SU-DHL-6 (cell line): ENCODE results near the gene RAX2.

Source experiments
- H2AFZ ChIP-seq: fragments of 200-600 bp; sonication (generic); 2 replicates; pipeline ENCODE4 v1.6.1; 2014; ENCODE audit warnings: low read depth, mild to moderate bottlenecking, moderate library complexity, mixed read lengths, antibody characterized with exemption, low read length; ENCODE audit not compliant: severe bottlenecking
- H3F3A ChIP-seq: fragments of 200-600 bp; shearing (Covaris generic); 2 replicates; pipeline ENCODE4 v1.6.0; 2016; ENCODE audit warnings: antibody characterized with exemption, mild to moderate bottlenecking; ENCODE audit not compliant: insufficient read depth
- H3K27ac ChIP-seq: fragments of 200-600 bp; sonication (generic); 2 replicates; pipeline ENCODE4 v1.5.1; 2016; ENCODE audit warnings: low read depth, mild to moderate bottlenecking, low read length, moderate library complexity, mixed read lengths
- H3K27me3 ChIP-seq: fragments of 200-600 bp; sonication (generic), shearing (Covaris generic); 2 replicates; pipeline ENCODE4 v1.6.0; 2014; ENCODE audit warnings: mild to moderate bottlenecking, low read length
- H3K36me3 ChIP-seq: fragments of 200-600 bp; sonication (generic); 2 replicates; pipeline ENCODE4 v1.6.1; 2014; ENCODE audit warnings: mild to moderate bottlenecking, low read length, mixed read lengths
- H3K4me2 ChIP-seq: fragments of 300-600, 200-600 bp; shearing (Covaris generic), sonication (generic); 2 replicates; pipeline ENCODE4 v1.6.0; 2014; ENCODE audit warnings: low read length, low read depth, mild to moderate bottlenecking; ENCODE audit not compliant: poor library complexity, severe bottlenecking
- H3K4me3 ChIP-seq: fragments of 200-600 bp; sonication (generic); 2 replicates; pipeline ENCODE4 v1.5.1; 2014; ENCODE audit warnings: antibody characterized with exemption, low read length, mild to moderate bottlenecking, mixed read lengths; ENCODE audit not compliant: insufficient read depth, poor library complexity, severe bottlenecking
- H3K79me2 ChIP-seq: fragments of 200-600 bp; sonication (generic); 2 replicates; pipeline ENCODE4 v1.6.1; 2014; ENCODE audit warnings: mild to moderate bottlenecking, low read length, moderate library complexity; ENCODE audit not compliant: insufficient read depth
- H3K9ac ChIP-seq: fragments of 200-600 bp; sonication (generic); 2 replicates; pipeline ENCODE4 v1.7.0; 2014; ENCODE audit warnings: mild to moderate bottlenecking, low read length
- H3K9me2 ChIP-seq: fragments of 200-600 bp; sonication (generic); replicated peaks from 2 replicates; pipeline ENCODE4 v1.6.1; 2014; ENCODE audit warnings: low read length; ENCODE audit not compliant: insufficient read depth
- H3K9me3 ChIP-seq: fragments of 200-600 bp; sonication (generic); 2 replicates; pipeline ENCODE4 v1.6.1; 2014; ENCODE audit warnings: low read length, mixed read lengths; ENCODE audit not compliant: insufficient read depth
- H4K20me1 ChIP-seq: fragments of 200-600 bp; sonication (generic); 2 replicates; pipeline ENCODE4 v1.6.1; 2014; ENCODE audit warnings: low read depth, mild to moderate bottlenecking, antibody characterized with exemption, low read length, moderate library complexity, mixed read lengths
- CTCF ChIP-seq: fragments of 200-600 bp; sonication (generic); IDR thresholded peaks from one replicate; pipeline ENCODE4 v1.5.1; 2017; ENCODE audit warnings: antibody characterized with exemption, mild to moderate bottlenecking, low read length, moderate library complexity; ENCODE audit not compliant: insufficient read depth, poor library complexity, severe bottlenecking
- EZH2phosphoT487 ChIP-seq: fragments of 200-600 bp; sonication (generic), shearing (Covaris generic); conservative IDR thresholded peaks from 2 replicates; pipeline ENCODE4 v1.6.1; 2018; ENCODE audit warnings: mild to moderate bottlenecking, antibody characterized with exemption, low read length, moderate library complexity, mixed read lengths

Gene RAX2

GRCh38 chr19:3785451-3785937 is 13.5 kb upstream of the RAX2 start:
- H3K79me2 ChIP-seq = no peaks in the 10 kb centered on the region
- H3K36me3 ChIP-seq = no peaks in the 10 kb centered on the region
- H3K9me3 ChIP-seq = peaks cover 11% of the 10 kb centered on the region; the same call in 1 of the 2 replicates
- H2AFZ ChIP-seq = no peak overlapping the region
- H4K20me1 ChIP-seq = no peaks in the 10 kb centered on the region
- H3K9ac ChIP-seq = no peak overlapping the region
- TF ChIP-seq CTCF = no peak
- TF ChIP-seq EZH2phosphoT487 = no peak
- no peaks in the 10 kb centered on the region for H3K9me2 ChIP-seq
- no peak overlapping the region for H3K4me3 ChIP-seq
- H3K27ac ChIP-seq = no peak overlapping the region
- H3F3A ChIP-seq = no peaks in the 10 kb centered on the region
- H3K27me3 ChIP-seq = no peaks in the 10 kb centered on the region
- no peak overlapping the region for H3K4me2 ChIP-seq

GRCh38 chr19:3784607-3785450 is 12.8 kb upstream of the RAX2 start:
- Histone ChIP-seq H3K27me3 (no peaks in the 10 kb centered on the region), H3K9ac (no peak overlapping the region), H3F3A (no peaks in the 10 kb centered on the region), H3K79me2 (no peaks in the 10 kb centered on the region), H3K27ac (no peak overlapping the region), H3K9me2 (no peaks in the 10 kb centered on the region), H3K4me3 (no peak overlapping the region), H3K9me3 (peaks cover 11% of the 10 kb centered on the region; the same call in 1 of the 2 replicates), H2AFZ (no peak overlapping the region), H4K20me1 (no peaks in the 10 kb centered on the region), H3K36me3 (no peaks in the 10 kb centered on the region), H3K4me2 (no peak overlapping the region)
- TF ChIP-seq EZH2phosphoT487 (no peak), CTCF (no peak)

- no peak overlapping the region for H3K4me2 ChIP-seq
These were observed 11.9 kb upstream of the RAX2 start for GRCh38 chr19:3783660-3784584.

More at GRCh38 chr19:3783660-3784584, 11.9 kb upstream of the RAX2 start:
- Histone ChIP-seq H2AFZ (no peak overlapping the region), H3F3A (no peaks in the 10 kb centered on the region), H3K27ac (no peak overlapping the region), H3K79me2 (no peaks in the 10 kb centered on the region), H3K9ac (no peak overlapping the region), H3K9me3 (peaks cover 11% of the 10 kb centered on the region; the same call in 1 of the 2 replicates), H3K9me2 (no peaks in the 10 kb centered on the region), H3K4me3 (no peak overlapping the region), H3K36me3 (no peaks in the 10 kb centered on the region), H3K27me3 (no peaks in the 10 kb centered on the region), H4K20me1 (no peaks in the 10 kb centered on the region)
- TF ChIP-seq CTCF (peak; percentile 19), EZH2phosphoT487 (no peak)
